ENCODE results near the gene GRXCR2. TPM values are rescaled to one million over a fixed set of nuclear protein-coding genes. Genes with fewer than 3 reads are reported as not detected.
"Not testable (repeated sequence)": the region's sequence is repeated elsewhere in the genome, so short reads cannot be mapped to it uniquely, and the experiment has no call there.

Gene GRXCR2
- total RNA-seq, 2 experiments from 2014 or later, result not detected

DNA sequence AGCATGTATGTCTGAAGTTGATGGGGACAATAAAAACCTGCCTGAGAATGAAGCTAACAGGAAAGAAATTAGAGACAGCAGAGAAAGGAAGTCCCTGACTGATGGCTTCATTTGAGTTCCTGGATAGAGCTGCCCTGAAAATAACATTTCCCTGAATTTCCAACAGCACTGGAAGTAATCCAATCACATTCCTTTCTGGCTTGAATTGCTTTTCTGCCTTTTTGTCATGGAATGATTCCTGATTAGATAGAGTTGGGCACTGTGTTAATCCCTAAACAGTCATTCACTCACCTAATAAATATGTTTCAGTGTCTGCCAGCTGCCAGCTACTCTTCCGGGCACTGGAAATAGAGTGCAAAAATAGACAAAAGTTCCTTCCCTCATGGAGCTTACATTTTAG, 33.6 kb upstream of the GRXCR2 start:
- Mint-ChIP-seq H3K36me3 (ENCODE audit: low read depth) (no peaks in the 10 kb centered on the region), H3K4me3 (no peak overlapping the region), H3K27ac (no peak overlapping the region), H3K9me3 (no peaks in the 10 kb centered on the region), H3K27me3 (peaks cover 14% of the 10 kb centered on the region), H3K4me1 (no peaks in the 10 kb centered on the region)
- CTCF ChIA-PET, result no interaction called here
- no peak for DNase-seq
- POLR2A ChIA-PET, result no interaction called here

DNA sequence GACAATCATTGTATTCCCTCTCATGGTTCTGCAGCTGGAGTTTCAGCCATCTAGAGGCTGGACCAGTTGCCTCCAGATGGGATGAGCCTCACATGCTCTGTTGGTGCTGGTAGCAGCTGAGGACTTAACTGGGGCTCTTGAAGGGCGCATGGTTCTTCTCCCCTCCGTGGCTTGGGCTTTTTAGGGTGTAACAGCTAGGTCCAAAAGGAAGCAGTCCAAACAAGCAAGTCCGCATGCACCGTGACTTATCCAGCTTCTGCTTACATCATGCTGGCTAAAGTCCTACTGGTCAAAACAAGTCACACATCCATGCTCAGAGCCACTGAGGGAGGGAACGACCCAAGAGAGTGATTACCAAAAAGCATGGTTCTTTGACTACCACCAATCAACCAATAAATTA, 31.9 kb upstream of the GRXCR2 start:
- CTCF ChIA-PET, result no interaction called here
- POLR2A ChIA-PET, result no interaction called here
- Mint-ChIP-seq H3K27me3 (peaks cover 17% of the 10 kb centered on the region), H3K27ac (no peak overlapping the region), H3K4me1 (no peaks in the 10 kb centered on the region), H3K4me3 (no peak overlapping the region), H3K9me3 (no peaks in the 10 kb centered on the region), H3K36me3 (ENCODE audit: low read depth) (no peaks in the 10 kb centered on the region)
- DNase-seq, result no peak

- no peak for DNase-seq
- Mint-ChIP-seq H3K9me3 (no peaks in the 10 kb centered on the region), H3K36me3 (ENCODE audit: low read depth) (no peaks in the 10 kb centered on the region), H3K27ac (no peak overlapping the region), H3K27me3 (peaks cover 22% of the 10 kb centered on the region), H3K4me1 (no peaks in the 10 kb centered on the region), H3K4me3 (no peak overlapping the region)
- ChIA-PET CTCF (no interaction called here), POLR2A (no interaction called here)
These were observed 31.1 kb upstream of the GRXCR2 start for GRCh38 chr5:145903867-145904266.

GRCh38 chr5:145903113-145903512, 30.3 kb upstream of the GRXCR2 start:
- ChIA-PET CTCF (no interaction called here), POLR2A (no interaction called here)
- no peak overlapping the region for H3K27ac Mint-ChIP-seq
- peaks cover 20% of the 10 kb centered on the region for H3K27me3 Mint-ChIP-seq
- no peaks in the 10 kb centered on the region for H3K4me1 Mint-ChIP-seq
- H3K36me3 Mint-ChIP-seq (ENCODE audit: low read depth), result no peaks in the 10 kb centered on the region
- no peak overlapping the region for H3K4me3 Mint-ChIP-seq
- H3K9me3 Mint-ChIP-seq, result no peaks in the 10 kb centered on the region
- no peak for DNase-seq

GRCh38 chr5:145902421-145902820, 29.6 kb upstream of the GRXCR2 start:
- POLR2A ChIA-PET, result no interaction called here
- Mint-ChIP-seq H3K4me3 (no peak overlapping the region), H3K27me3 (peaks cover 18% of the 10 kb centered on the region), H3K36me3 (ENCODE audit: low read depth) (no peaks in the 10 kb centered on the region), H3K4me1 (no peaks in the 10 kb centered on the region), H3K27ac (no peak overlapping the region), H3K9me3 (peaks cover under 1% of the 10 kb centered on the region)
- no peak for DNase-seq
- CTCF ChIA-PET, result no interaction called here

- POLR2A ChIA-PET, result no interaction called here
- Mint-ChIP-seq H3K4me1 (no peaks in the 10 kb centered on the region), H3K4me3 (no peak overlapping the region), H3K9me3 (peaks cover 3% of the 10 kb centered on the region), H3K27me3 (peaks cover 20% of the 10 kb centered on the region), H3K36me3 (ENCODE audit: low read depth) (no peaks in the 10 kb centered on the region), H3K27ac (no peak overlapping the region)
- no peak for DNase-seq
- CTCF ChIA-PET, result no interaction called here
These were observed 25.4 kb upstream of the GRXCR2 start for GRCh38 chr5:145898171-145898570.

DNA sequence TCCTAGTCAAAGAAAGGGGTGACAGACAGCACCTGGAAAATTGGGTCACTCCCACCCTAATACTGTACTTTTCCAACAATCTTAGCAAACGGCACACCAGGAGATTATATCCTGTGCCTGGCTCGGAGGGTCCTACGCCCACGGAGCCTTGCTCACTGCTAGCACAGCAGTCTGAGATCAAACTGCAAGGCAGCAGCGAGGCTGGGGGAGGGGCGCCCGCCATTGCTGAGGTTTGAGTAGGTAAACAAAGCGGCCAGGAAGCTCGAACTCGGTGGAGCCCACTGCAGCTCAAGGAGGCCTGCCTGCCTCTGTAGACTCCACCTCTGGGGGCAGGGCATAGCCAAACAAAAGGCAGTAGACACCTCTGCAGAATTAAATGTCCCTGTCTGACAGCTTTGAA, 18.6 kb upstream of the GRXCR2 start:
- CTCF ChIA-PET; H3K4me3 Mint-ChIP-seq; H3K9me3 Mint-ChIP-seq; H3K27me3 Mint-ChIP-seq; H3K4me1 Mint-ChIP-seq; H3K36me3 Mint-ChIP-seq (ENCODE audit: low read depth); DNase-seq; H3K27ac Mint-ChIP-seq; POLR2A ChIA-PET: not testable (repeated sequence)

GRCh38 chr5:145889611-145890010, 16.8 kb upstream of the GRXCR2 start:
- Mint-ChIP-seq H3K27ac (no peak overlapping the region), H3K27me3 (peaks cover 4% of the 10 kb centered on the region), H3K36me3 (ENCODE audit: low read depth) (no peaks in the 10 kb centered on the region), H3K9me3 (no peaks in the 10 kb centered on the region), H3K4me1 (no peaks in the 10 kb centered on the region), H3K4me3 (no peak overlapping the region)
- CTCF ChIA-PET, result no interaction called here
- DNase-seq, result no peak
- POLR2A ChIA-PET, result no interaction called here

- ChIA-PET POLR2A (no interaction called here), CTCF (no interaction called here)
- H3K9me3 Mint-ChIP-seq, result no peaks in the 10 kb centered on the region
- H3K27ac Mint-ChIP-seq, result no peak overlapping the region
- peaks cover 4% of the 10 kb centered on the region for H3K27me3 Mint-ChIP-seq
- DNase-seq, result no peak
- no peak overlapping the region for H3K4me3 Mint-ChIP-seq
- no peaks in the 10 kb centered on the region for H3K4me1 Mint-ChIP-seq
- no peaks in the 10 kb centered on the region for H3K36me3 Mint-ChIP-seq (ENCODE audit: low read depth)
These were observed 15.3 kb upstream of the GRXCR2 start for GRCh38 chr5:145887976-145888574.

- Mint-ChIP-seq H3K4me1 (no peaks in the 10 kb centered on the region), H3K9me3 (no peaks in the 10 kb centered on the region), H3K27me3 (peaks cover 3% of the 10 kb centered on the region), H3K36me3 (ENCODE audit: low read depth) (no peaks in the 10 kb centered on the region), H3K4me3 (no peak overlapping the region), H3K27ac (no peak overlapping the region)
- ChIA-PET POLR2A (no interaction called here), CTCF (no interaction called here)
- DNase-seq, result no peak
These were observed 14.4 kb upstream of the GRXCR2 start for GRCh38 chr5:145887217-145887616.

- POLR2A ChIA-PET, result no interaction called here
- Mint-ChIP-seq H3K27ac (no peak overlapping the region), H3K27me3 (peaks cover 17% of the 10 kb centered on the region), H3K9me3 (no peaks in the 10 kb centered on the region), H3K4me1 (no peaks in the 10 kb centered on the region), H3K4me3 (no peak overlapping the region), H3K36me3 (ENCODE audit: low read depth) (no peaks in the 10 kb centered on the region)
- no peak for DNase-seq
- CTCF ChIA-PET, result no interaction called here
These were observed 2.0 kb upstream of the GRXCR2 start for GRCh38 chr5:145874765-145875164.

- POLR2A ChIA-PET, result no interaction called here
- H3K27ac Mint-ChIP-seq, result no peak overlapping the region
- no peak for DNase-seq
- no peaks in the 10 kb centered on the region for H3K36me3 Mint-ChIP-seq (ENCODE audit: low read depth)
- H3K27me3 Mint-ChIP-seq, result peaks cover 2% of the 10 kb centered on the region
- CTCF ChIA-PET, result no interaction called here
- H3K4me3 Mint-ChIP-seq, result no peak overlapping the region
- no peaks in the 10 kb centered on the region for H3K9me3 Mint-ChIP-seq
- H3K4me1 Mint-ChIP-seq, result no peaks in the 10 kb centered on the region
These were observed 328 bp downstream of the GRXCR2 start for GRCh38 chr5:145872486-145872885.

GRCh38 chr5:145869753-145870152, 3.1 kb downstream of the GRXCR2 start:
- H3K27me3 Mint-ChIP-seq, result peaks cover 5% of the 10 kb centered on the region
- no peak for DNase-seq
- no peaks in the 10 kb centered on the region for H3K4me1 Mint-ChIP-seq
- POLR2A ChIA-PET, result interaction anchor here (0.6 kb wide), 1 partner anchor 147 kb away, joined by 4 read pairs; no protein-coding TSS in a partner anchor
- no peak overlapping the region for H3K27ac Mint-ChIP-seq
- H3K36me3 Mint-ChIP-seq (ENCODE audit: low read depth), result no peaks in the 10 kb centered on the region
- no peak overlapping the region for H3K4me3 Mint-ChIP-seq
- CTCF ChIA-PET, result interaction anchor here (0.6 kb wide), 1 partner anchor 132 kb away, joined by 3 read pairs; no protein-coding TSS in a partner anchor
- H3K9me3 Mint-ChIP-seq, result no peaks in the 10 kb centered on the region

DNA sequence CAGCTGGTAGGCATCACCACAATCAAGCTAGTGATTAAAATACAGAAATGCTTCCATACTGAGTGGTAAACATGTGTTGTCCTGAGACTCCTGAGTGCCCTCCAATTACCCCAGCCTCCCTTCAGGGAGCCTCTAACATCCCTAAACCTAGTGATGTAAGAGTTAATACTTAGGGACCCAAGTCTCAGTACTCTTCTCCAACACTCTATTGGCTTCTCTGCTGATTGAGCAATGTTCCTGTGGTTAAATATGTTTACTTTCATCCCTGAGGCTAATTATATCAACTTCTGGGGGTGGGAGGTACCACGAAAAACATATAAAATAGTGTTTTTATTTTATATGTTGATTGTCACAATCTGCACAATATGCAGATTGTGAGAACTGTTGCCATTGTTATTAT, 5.0 kb downstream of the GRXCR2 start:
- Mint-ChIP-seq H3K36me3 (ENCODE audit: low read depth) (no peaks in the 10 kb centered on the region), H3K4me1 (no peaks in the 10 kb centered on the region), H3K9me3 (no peaks in the 10 kb centered on the region), H3K27me3 (peaks cover 8% of the 10 kb centered on the region), H3K4me3 (no peak overlapping the region), H3K27ac (no peak overlapping the region)
- ChIA-PET POLR2A (no interaction called here), CTCF (no interaction called here)
- no peak for DNase-seq

Data from activated CD4-positive, alpha-beta T cell treated with anti-CD3 and anti-CD28 coated beads, Interleukin-2, amount 10 ng/mL, durations not matched to agents 7 days and 5 days (primary cell).